Keratinocyte (primary cell): ENCODE results near the gene BARD1. TPM values are rescaled to one million over a fixed set of nuclear protein-coding genes. Genes with fewer than 3 reads are reported as not detected.

ENCODE experiments used
- DNase-seq: peaks from one replicate; pipeline ENCODE4 v3.0.0-alpha.2; 2011; ENCODE audit warnings: low read depth, missing footprints, low spot score
- FAIRE-seq: peaks from 2 replicates; lab custom pipeline; 2011; peaks lifted over from hg19 to GRCh38; lab: Jason Lieb, UNC
- H2AFZ ChIP-seq: 2 replicates; pipeline ENCODE4 v1.6.0; 2012; ENCODE audit warnings: low read length, control low read depth, inconsistent platforms; ENCODE audit not compliant: control insufficient read depth
- H3K27ac ChIP-seq: 2 replicates; pipeline ENCODE4 v1.5.1; 2011; ENCODE audit warnings: low read length; ENCODE audit not compliant: control insufficient read depth, insufficient read depth
- H3K27me3 ChIP-seq: 3 replicates; pipeline ENCODE4 v1.6.0; 2011; ENCODE audit warnings: low read length; ENCODE audit not compliant: control insufficient read depth, insufficient read depth; ENCODE audit errors: extremely low read depth
- H3K36me3 ChIP-seq, 2 experiments: 2 replicates in 1 of 2; 3 replicates in 1 of 2; pipeline ENCODE4 v1.5.1; 2011; ENCODE audit warnings: low read length in 2 of 2, mild to moderate bottlenecking in 1 of 2; ENCODE audit not compliant: control insufficient read depth in 2 of 2, insufficient read depth in 2 of 2; ENCODE audit errors: extremely low read depth in 1 of 2
- H3K4me1 ChIP-seq: 3 replicates; pipeline ENCODE4 v1.5.1; 2011; ENCODE audit warnings: low read length; ENCODE audit not compliant: control insufficient read depth, insufficient read depth; ENCODE audit errors: extremely low read depth
- H3K4me2 ChIP-seq: 3 replicates; pipeline ENCODE4 v1.6.0; 2011; ENCODE audit warnings: low read depth, low read length; ENCODE audit not compliant: control insufficient read depth, insufficient read depth; ENCODE audit errors: extremely low read depth
- H3K4me3 ChIP-seq, 3 experiments: fragments of 200-600 bp in 1 of 3; sonication (generic) in 1 of 3; 2 replicates in 2 of 3; 3 replicates in 1 of 3; pipeline ENCODE4 v1.5.1; 2011 to 2016; ENCODE audit warnings: low read length in 3 of 3, mild to moderate bottlenecking in 3 of 3, control low read depth in 2 of 3, inconsistent platforms in 1 of 3, low read depth in 1 of 3, mixed read lengths in 1 of 3, mixed run types in 1 of 3, moderate library complexity in 1 of 3; ENCODE audit not compliant: control insufficient read depth in 2 of 3, insufficient read depth in 2 of 3; ENCODE audit errors: extremely low read depth in 1 of 3
- H3K79me2 ChIP-seq: 2 replicates; pipeline ENCODE4 v1.6.0; 2012; ENCODE audit warnings: low read length; ENCODE audit not compliant: control insufficient read depth, insufficient read depth
- H3K9ac ChIP-seq: 3 replicates; pipeline ENCODE4 v1.6.0; 2011; ENCODE audit warnings: low read length; ENCODE audit not compliant: control insufficient read depth, insufficient read depth; ENCODE audit errors: extremely low read depth
- H3K9me1 ChIP-seq: 3 replicates; pipeline ENCODE4 v1.6.0; 2011; ENCODE audit warnings: low read length; ENCODE audit not compliant: control insufficient read depth, insufficient read depth; ENCODE audit errors: extremely low read depth
- H3K9me3 ChIP-seq: 2 replicates; pipeline ENCODE4 v1.5.1; 2012; ENCODE audit warnings: low read depth, low read length; ENCODE audit not compliant: control insufficient read depth
- H4K20me1 ChIP-seq: 3 replicates; pipeline ENCODE4 v1.6.0; 2011; ENCODE audit warnings: low read length; ENCODE audit not compliant: control insufficient read depth, insufficient read depth; ENCODE audit errors: extremely low read depth
- CTCF ChIP-seq, 3 experiments: IDR thresholded peaks in 1 of 3; conservative IDR thresholded peaks in 1 of 3; optimal IDR thresholded peaks in 1 of 3; 2 replicates in 2 of 3; 3 replicates in 1 of 3; pipeline versions ENCODE3 to v1.5.1; 2011; ENCODE audit warnings: low read length in 3 of 3, mild to moderate bottlenecking in 3 of 3, moderate library complexity in 2 of 3, control low read depth in 1 of 3, inconsistent platforms in 1 of 3; ENCODE audit not compliant: insufficient read depth in 2 of 3; ENCODE audit errors: extremely low read depth in 1 of 3
- EZH2 ChIP-seq: IDR thresholded peaks from one replicate; pipeline ENCODE4 v1.6.1; 2012; ENCODE audit warnings: inconsistent platforms, mild to moderate bottlenecking, low read length, moderate library complexity
- dilution Hi-C: fragments of 300-500 bp; cut with MboI; formaldehyde crosslinking; loops from one replicate; pipeline ENCODE4 v1.7.0; 2020; ENCODE audit warnings: low sequenced_read_pairs; ENCODE audit not compliant: extremely low pct_ligation_motif_present
- polyA plus RNA-seq, 5 experiments: library from polyadenylated mRNA; depleted of rRNA in 3 of 5; stranded (reverse) in 3 of 5; stranded (forward) in 1 of 5; unstranded in 1 of 5; fragments of >200 nt; gene quantifications; 1 replicate in 1 of 5; 2 replicates in 3 of 5; 3 replicates in 1 of 5; pipeline versions ENCODE4 v1.2.1 to v1.2.3, GENCODE V29; 2011 to 2012; ENCODE audit warnings: missing spikeins in 2 of 5, low read depth in 1 of 5, low replicate concordance in 1 of 5

BARD1 gene
- polyA plus RNA-seq, 1 donor (not counting 4 experiments of a cell fraction or from before 2014, with no cell fraction given), result 4.6 TPM

- Histone ChIP-seq H3K9me3 (no peaks in the 10 kb centered on the region), H3K9me1 (no peaks in the 10 kb centered on the region), H3K4me3 (no peak overlapping the region), H2AFZ (no peak overlapping the region), H3K9ac (no peak overlapping the region), H3K79me2 (no peaks in the 10 kb centered on the region), H3K4me1 (peaks cover 3% of the 10 kb centered on the region), H3K27ac (no peak overlapping the region), H4K20me1 (no peaks in the 10 kb centered on the region), H3K36me3 (peaks cover 0 to 11% of the 10 kb centered on the region in 2 experiments), H3K27me3 (no peaks in the 10 kb centered on the region), H3K4me2 (no peak overlapping the region)
- dilution Hi-C loops, result no loop called here
- TF ChIP-seq CTCF (optimal IDR thresholded peaks at IDR 0.05 in 1 of 3, IDR thresholded peaks at IDR 0.05 in 1 of 3, conservative IDR thresholded peaks at IDR 0.05 in 1 of 3; ENCODE audit: extremely low read depth in 1 of 3, insufficient read depth in 2 of 3, low read length in 3 of 3), result no peak
- no peak for TF ChIP-seq EZH2
- FAIRE-seq, result no peak
- DNase-seq, result no peak
Observed at GRCh38 chr2:214772443-214773015, 37.0 kb downstream of the BARD1 start.

GRCh38 chr2:214765180-214765579 lies 44.3 kb downstream of the BARD1 start:
- Histone ChIP-seq H3K27me3 (no peaks in the 10 kb centered on the region), H3K27ac (no peak overlapping the region), H3K9ac (no peak overlapping the region), H3K9me3 (no peaks in the 10 kb centered on the region), H4K20me1 (no peaks in the 10 kb centered on the region), H3K79me2 (no peaks in the 10 kb centered on the region), H2AFZ (no peak overlapping the region), H3K4me1 (no peaks in the 10 kb centered on the region), H3K4me3 (no peak overlapping the region), H3K36me3 (peaks cover 0 to 5% of the 10 kb centered on the region in 2 experiments), H3K4me2 (no peak overlapping the region), H3K9me1 (no peaks in the 10 kb centered on the region)
- dilution Hi-C loops, result no loop called here
- no peak for FAIRE-seq
- TF ChIP-seq EZH2 (no peak), CTCF (optimal IDR thresholded peaks at IDR 0.05 in 1 of 3, IDR thresholded peaks at IDR 0.05 in 1 of 3, conservative IDR thresholded peaks at IDR 0.05 in 1 of 3; ENCODE audit: extremely low read depth in 1 of 3, insufficient read depth in 2 of 3, low read length in 3 of 3) (no peak)
- no peak for DNase-seq
